Liver (tissue), 9 donors: ENCODE results near the gene DYNC2LI1. TPM values are rescaled to one million over a fixed set of nuclear protein-coding genes. Genes with fewer than 3 reads are reported as not detected.

ENCODE experiments used
- DNase-seq: peaks from one replicate; pipeline ENCODE4 v3.0.0-alpha.2; 2017; ENCODE audit warnings: low spot score
- H3K27ac ChIP-seq, 2 donors: one replicate each; pipeline ENCODE4 v1.7.0; 2013; ENCODE audit warnings: inconsistent platforms in 2 of 2, low read length in 2 of 2, control low read depth in 1 of 2, low read depth in 1 of 2, mild to moderate bottlenecking in 1 of 2
- H3K27me3 ChIP-seq, 4 donors: one replicate each; pipeline versions ENCODE4 v1.6.1 to v1.7.0; 2013; ENCODE audit warnings: low read length in 3 of 4, inconsistent platforms in 1 of 4, mild to moderate bottlenecking in 1 of 4, moderate library complexity in 1 of 4; ENCODE audit not compliant: control insufficient read depth in 4 of 4, insufficient read depth in 4 of 4
- H3K36me3 ChIP-seq, 4 donors: one replicate each; pipeline versions ENCODE4 v1.6.1 to v1.7.0; 2013; ENCODE audit warnings: low read length in 3 of 4, mild to moderate bottlenecking in 3 of 4, low read depth in 1 of 4, moderate library complexity in 1 of 4; ENCODE audit not compliant: control insufficient read depth in 4 of 4, insufficient read depth in 3 of 4
- H3K4me1 ChIP-seq, 4 donors: one replicate each; pipeline versions ENCODE4 v1.6.1 to v1.7.0; 2013; ENCODE audit warnings: low read length in 3 of 4, mild to moderate bottlenecking in 3 of 4, moderate library complexity in 1 of 4; ENCODE audit not compliant: control insufficient read depth in 4 of 4, insufficient read depth in 4 of 4
- H3K4me3 ChIP-seq, 3 donors: one replicate each; pipeline versions ENCODE4 v1.6.1 to v1.7.0; 2013; ENCODE audit warnings: low read length in 3 of 3, control low read depth in 1 of 3, low read depth in 1 of 3, mild to moderate bottlenecking in 1 of 3
- H3K9ac ChIP-seq, 2 donors: one replicate each; pipeline ENCODE4 v1.7.0; 2013; ENCODE audit warnings: low read length in 2 of 2, mild to moderate bottlenecking in 2 of 2, moderate library complexity in 2 of 2, control low read depth in 1 of 2, low read depth in 1 of 2
- H3K9me3 ChIP-seq, 4 donors: one replicate each; pipeline versions ENCODE4 v1.6.1 to v1.7.0; 2013; ENCODE audit warnings: low read length in 3 of 4; ENCODE audit not compliant: control insufficient read depth in 4 of 4
- EGR1 ChIP-seq, 2 donors: IDR thresholded peaks; 2 replicates each; pipeline ENCODE4 v1.6.1; 2016 to 2018; ENCODE audit warnings: antibody characterized with exemption in 2 of 2, low read depth in 2 of 2
- FOXA1 ChIP-seq: IDR thresholded peaks from 2 replicates; pipeline ENCODE4 v1.6.1; 2016; ENCODE audit warnings: antibody characterized with exemption
- FOXA2 ChIP-seq: IDR thresholded peaks from 2 replicates; pipeline ENCODE4 v1.6.1; 2016; ENCODE audit warnings: antibody characterized with exemption
- GABPA ChIP-seq, 2 donors: IDR thresholded peaks in 1 of 2; conservative IDR thresholded peaks in 1 of 2; 2 replicates each; pipeline ENCODE4 v1.6.1; 2016; ENCODE audit warnings: antibody characterized with exemption in 2 of 2, mild to moderate bottlenecking in 1 of 2, moderate library complexity in 1 of 2
- HNF4A ChIP-seq, 2 donors: conservative IDR thresholded peaks; 2 replicates each; pipeline ENCODE4 v1.6.1; 2016; ENCODE audit warnings: antibody characterized with exemption in 2 of 2, mild to moderate bottlenecking in 2 of 2
- HNF4G ChIP-seq: IDR thresholded peaks from 2 replicates; pipeline ENCODE4 v1.6.1; 2016; ENCODE audit warnings: antibody characterized with exemption
- JUND ChIP-seq, 2 donors: IDR thresholded peaks; 2 replicates each; pipeline ENCODE4 v1.6.1; 2016; ENCODE audit warnings: antibody characterized with exemption in 2 of 2
- RAD21 ChIP-seq, 2 donors: IDR thresholded peaks; 2 replicates each; pipeline ENCODE4 v1.6.1; 2016; ENCODE audit warnings: antibody characterized with exemption in 2 of 2, mild to moderate bottlenecking in 2 of 2
- RXRA ChIP-seq, 2 donors: IDR thresholded peaks; 2 replicates each; pipeline ENCODE4 v1.6.1; 2017 to 2018; ENCODE audit warnings: antibody characterized with exemption in 2 of 2, mild to moderate bottlenecking in 1 of 2
- SP1 ChIP-seq: IDR thresholded peaks from 2 replicates; pipeline ENCODE4 v1.6.1; 2018; ENCODE audit warnings: antibody characterized with exemption, mild to moderate bottlenecking
- TAF1 ChIP-seq: conservative IDR thresholded peaks from 2 replicates; pipeline ENCODE4 v1.6.1; 2016; ENCODE audit warnings: antibody characterized with exemption, mild to moderate bottlenecking
- YY1 ChIP-seq: IDR thresholded peaks from 2 replicates; pipeline ENCODE4 v1.6.1; 2016; ENCODE audit warnings: antibody characterized with exemption, mild to moderate bottlenecking
- WGBS: extraction: QIAGEN DNeasy Blood & Tissue Kit; methylation state at CpG from one replicate; pipeline ENCODE4 v1.1.7; 2013; 5-methylcytosine and 5-hydroxymethylcytosine counted together
- polyA plus RNA-seq, 2 donors: library from polyadenylated mRNA; stranded (reverse) in 1 of 2; unstranded in 1 of 2; fragments of 200-250 nt in 1 of 2; fragments of >200 nt in 1 of 2; fragmentation: Nextera tagmentation in 1 of 2; extraction: Ambion mirVana in 1 of 2; gene quantifications; one replicate each; pipeline versions ENCODE4 v1.2.1 to v1.2.3, GENCODE V29; 2013 to 2015
- total RNA-seq, 2 donors: library from RNA; depleted of rRNA; stranded (reverse); fragments of >200 nt; gene quantifications; one replicate each; pipeline ENCODE4 v1.2.3, GENCODE V29; 2014
- TF ChIP-seq, protein P1 (sequence below): IDR thresholded peaks from 2 replicates; pipeline ENCODE4 v1.6.1; 2016; ENCODE audit warnings: antibody characterized with exemption
- TF ChIP-seq, protein P2 (sequence below): IDR thresholded peaks from 2 replicates; pipeline ENCODE4 v1.6.1; 2016; ENCODE audit warnings: antibody characterized with exemption
- TF ChIP-seq, protein P3 (sequence below): IDR thresholded peaks from 2 replicates; pipeline ENCODE4 v1.6.1; 2016; ENCODE audit warnings: antibody characterized with exemption, mild to moderate bottlenecking
- TF ChIP-seq, protein P4 (sequence below): fragments of 150-350 bp; IDR thresholded peaks from 2 replicates; pipeline ENCODE4 v1.5.1; 2017; ENCODE audit warnings: improper control_type of control experiment, low read depth, low read length; ENCODE audit not compliant: missing input control
- TF ChIP-seq, protein P5 (sequence below): IDR thresholded peaks from 2 replicates; pipeline ENCODE4 v1.6.1; 2016; ENCODE audit warnings: antibody characterized with exemption
- donor health status: healthy.
- donor health status: healthy.
- donor health status: healthy.
- donor health status: healthy.
- donor health status: healthy.

The DYNC2LI1 gene
- total and polyA plus RNA-seq, 4 donors = 5.4 to 6.1 (median 5.7) TPM

DNA sequence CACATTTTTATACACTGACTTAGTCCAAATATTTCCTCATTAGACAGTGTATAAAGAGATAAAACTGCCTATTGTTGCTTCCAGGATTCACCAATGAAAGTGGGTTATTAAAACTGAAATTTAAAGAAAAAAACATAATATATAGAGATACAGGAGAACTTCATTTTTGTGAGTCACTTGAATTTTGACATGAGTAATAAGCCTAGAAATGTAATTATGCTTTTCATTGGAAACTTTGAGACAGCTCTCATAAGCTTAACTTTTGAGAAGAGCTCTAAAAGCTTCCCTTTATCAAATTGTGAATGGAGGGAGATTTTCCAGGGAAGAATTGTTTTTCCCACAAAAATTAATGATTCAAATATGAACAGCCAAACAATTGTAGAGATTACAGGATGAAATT lies 14.1 kb downstream of the DYNC2LI1 start:
- H3K9ac ChIP-seq = no peak overlapping the region
- no peak overlapping the region for H3K27ac ChIP-seq
- no peaks in the 10 kb centered on the region for H3K27me3 ChIP-seq
- DNase-seq = no peak
- TF ChIP-seq, protein P1, sequence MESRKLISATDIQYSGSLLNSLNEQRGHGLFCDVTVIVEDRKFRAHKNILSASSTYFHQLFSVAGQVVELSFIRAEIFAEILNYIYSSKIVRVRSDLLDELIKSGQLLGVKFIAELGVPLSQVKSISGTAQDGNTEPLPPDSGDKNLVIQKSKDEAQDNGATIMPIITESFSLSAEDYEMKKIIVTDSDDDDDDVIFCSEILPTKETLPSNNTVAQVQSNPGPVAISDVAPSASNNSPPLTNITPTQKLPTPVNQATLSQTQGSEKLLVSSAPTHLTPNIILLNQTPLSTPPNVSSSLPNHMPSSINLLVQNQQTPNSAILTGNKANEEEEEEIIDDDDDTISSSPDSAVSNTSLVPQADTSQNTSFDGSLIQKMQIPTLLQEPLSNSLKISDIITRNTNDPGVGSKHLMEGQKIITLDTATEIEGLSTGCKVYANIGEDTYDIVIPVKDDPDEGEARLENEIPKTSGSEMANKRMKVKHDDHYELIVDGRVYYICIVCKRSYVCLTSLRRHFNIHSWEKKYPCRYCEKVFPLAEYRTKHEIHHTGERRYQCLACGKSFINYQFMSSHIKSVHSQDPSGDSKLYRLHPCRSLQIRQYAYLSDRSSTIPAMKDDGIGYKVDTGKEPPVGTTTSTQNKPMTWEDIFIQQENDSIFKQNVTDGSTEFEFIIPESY = no peak
- TF ChIP-seq FOXA2 (no peak), RAD21 (IDR thresholded peaks at IDR 0.05) (no peak), SP1 (no peak), YY1 (no peak)
- TF ChIP-seq, protein P2, sequence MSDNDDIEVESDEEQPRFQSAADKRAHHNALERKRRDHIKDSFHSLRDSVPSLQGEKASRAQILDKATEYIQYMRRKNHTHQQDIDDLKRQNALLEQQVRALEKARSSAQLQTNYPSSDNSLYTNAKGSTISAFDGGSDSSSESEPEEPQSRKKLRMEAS = no peak
- no peaks in the 10 kb centered on the region for H3K4me1 ChIP-seq
- peaks cover 0 to 5% (median under 1%) of the 10 kb centered on the region in 4 donors for H3K36me3 ChIP-seq
- no peaks in the 10 kb centered on the region for H3K9me3 ChIP-seq
- no peak overlapping the region for H3K4me3 ChIP-seq

DNA sequence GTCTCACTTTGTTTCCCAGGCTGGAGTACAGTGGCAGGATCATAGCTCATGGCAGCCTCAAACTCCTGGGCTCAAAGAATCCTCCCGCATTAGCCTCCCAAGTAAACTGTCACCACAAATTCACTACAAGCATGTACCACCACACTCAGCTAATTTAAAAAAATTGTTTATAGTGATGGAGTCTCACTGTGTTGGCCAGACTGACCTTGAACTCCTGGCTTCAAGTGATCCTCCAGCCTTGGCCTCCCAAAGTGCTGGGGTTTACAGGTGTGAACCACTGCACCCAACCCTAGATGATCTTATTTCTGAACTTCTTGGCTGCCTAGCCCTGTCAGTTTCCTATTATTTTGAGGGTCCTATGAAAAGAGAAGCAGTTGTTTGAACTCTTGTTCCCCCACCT lies 14.8 kb downstream of the DYNC2LI1 start:
- WGBS = 98% methylated on average over 1 of the region's 1 CpG
- H3K27ac ChIP-seq = no peak overlapping the region
- H3K9me3 ChIP-seq = no peaks in the 10 kb centered on the region
- DNase-seq = no peak
- H3K4me1 ChIP-seq = no peaks in the 10 kb centered on the region
- H3K4me3 ChIP-seq = no peak overlapping the region
- H3K27me3 ChIP-seq = no peaks in the 10 kb centered on the region
- no peak overlapping the region for H3K9ac ChIP-seq
- TF ChIP-seq, protein P1 = no peak
- TF ChIP-seq TAF1 (no peak), HNF4A (conservative IDR thresholded peaks at IDR 0.05) (no peak)
- peaks cover 0 to 5% (median under 1%) of the 10 kb centered on the region in 4 donors for H3K36me3 ChIP-seq

DNA sequence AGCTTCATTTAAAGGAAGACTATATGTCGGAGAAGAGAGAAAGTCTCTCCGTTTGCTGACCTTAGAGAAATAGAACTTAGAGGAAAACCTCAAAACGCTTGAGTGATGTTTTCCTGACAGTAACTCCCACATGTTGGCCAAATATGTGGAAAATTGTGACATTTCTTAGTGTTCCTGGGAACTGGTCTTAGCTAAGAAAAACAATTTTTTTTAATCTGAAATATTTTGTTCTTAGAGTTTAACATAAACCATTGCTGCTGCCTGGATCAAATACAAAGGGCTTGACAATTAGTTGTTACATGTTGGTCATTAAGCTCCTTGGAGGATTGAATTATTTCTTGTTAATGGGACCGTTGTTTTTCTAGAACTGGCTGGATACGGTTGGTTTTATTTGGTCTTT lies 16.3 kb downstream of the DYNC2LI1 start:
- Histone ChIP-seq H3K27me3 (no peaks in the 10 kb centered on the region), H3K9ac (no peak overlapping the region), H3K27ac (no peak overlapping the region), H3K36me3 (peaks cover 0 to 5% (median 0%) of the 10 kb centered on the region in 4 donors), H3K4me1 (no peaks in the 10 kb centered on the region), H3K9me3 (no peaks in the 10 kb centered on the region), H3K4me3 (no peak overlapping the region)
- no peak for DNase-seq
- 91% methylated on average over 5 of the region's 5 CpGs for WGBS
- TF ChIP-seq HNF4G (no peak), JUND (IDR thresholded peaks at IDR 0.05) (no peak), RAD21 (IDR thresholded peaks at IDR 0.05) (no peak), FOXA2 (no peak), FOXA1 (no peak), SP1 (no peak), GABPA (IDR thresholded peaks at IDR 0.05 in 1 of 2, conservative IDR thresholded peaks at IDR 0.05 in 1 of 2) (no peak), EGR1 (IDR thresholded peaks at IDR 0.05; ENCODE audit: low read depth in 2 of 2) (no peak), RXRA (IDR thresholded peaks at IDR 0.05) (no peak)
- TF ChIP-seq, protein P3, sequence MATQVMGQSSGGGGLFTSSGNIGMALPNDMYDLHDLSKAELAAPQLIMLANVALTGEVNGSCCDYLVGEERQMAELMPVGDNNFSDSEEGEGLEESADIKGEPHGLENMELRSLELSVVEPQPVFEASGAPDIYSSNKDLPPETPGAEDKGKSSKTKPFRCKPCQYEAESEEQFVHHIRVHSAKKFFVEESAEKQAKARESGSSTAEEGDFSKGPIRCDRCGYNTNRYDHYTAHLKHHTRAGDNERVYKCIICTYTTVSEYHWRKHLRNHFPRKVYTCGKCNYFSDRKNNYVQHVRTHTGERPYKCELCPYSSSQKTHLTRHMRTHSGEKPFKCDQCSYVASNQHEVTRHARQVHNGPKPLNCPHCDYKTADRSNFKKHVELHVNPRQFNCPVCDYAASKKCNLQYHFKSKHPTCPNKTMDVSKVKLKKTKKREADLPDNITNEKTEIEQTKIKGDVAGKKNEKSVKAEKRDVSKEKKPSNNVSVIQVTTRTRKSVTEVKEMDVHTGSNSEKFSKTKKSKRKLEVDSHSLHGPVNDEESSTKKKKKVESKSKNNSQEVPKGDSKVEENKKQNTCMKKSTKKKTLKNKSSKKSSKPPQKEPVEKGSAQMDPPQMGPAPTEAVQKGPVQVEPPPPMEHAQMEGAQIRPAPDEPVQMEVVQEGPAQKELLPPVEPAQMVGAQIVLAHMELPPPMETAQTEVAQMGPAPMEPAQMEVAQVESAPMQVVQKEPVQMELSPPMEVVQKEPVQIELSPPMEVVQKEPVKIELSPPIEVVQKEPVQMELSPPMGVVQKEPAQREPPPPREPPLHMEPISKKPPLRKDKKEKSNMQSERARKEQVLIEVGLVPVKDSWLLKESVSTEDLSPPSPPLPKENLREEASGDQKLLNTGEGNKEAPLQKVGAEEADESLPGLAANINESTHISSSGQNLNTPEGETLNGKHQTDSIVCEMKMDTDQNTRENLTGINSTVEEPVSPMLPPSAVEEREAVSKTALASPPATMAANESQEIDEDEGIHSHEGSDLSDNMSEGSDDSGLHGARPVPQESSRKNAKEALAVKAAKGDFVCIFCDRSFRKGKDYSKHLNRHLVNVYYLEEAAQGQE = no peak
- TF ChIP-seq, protein P4, sequence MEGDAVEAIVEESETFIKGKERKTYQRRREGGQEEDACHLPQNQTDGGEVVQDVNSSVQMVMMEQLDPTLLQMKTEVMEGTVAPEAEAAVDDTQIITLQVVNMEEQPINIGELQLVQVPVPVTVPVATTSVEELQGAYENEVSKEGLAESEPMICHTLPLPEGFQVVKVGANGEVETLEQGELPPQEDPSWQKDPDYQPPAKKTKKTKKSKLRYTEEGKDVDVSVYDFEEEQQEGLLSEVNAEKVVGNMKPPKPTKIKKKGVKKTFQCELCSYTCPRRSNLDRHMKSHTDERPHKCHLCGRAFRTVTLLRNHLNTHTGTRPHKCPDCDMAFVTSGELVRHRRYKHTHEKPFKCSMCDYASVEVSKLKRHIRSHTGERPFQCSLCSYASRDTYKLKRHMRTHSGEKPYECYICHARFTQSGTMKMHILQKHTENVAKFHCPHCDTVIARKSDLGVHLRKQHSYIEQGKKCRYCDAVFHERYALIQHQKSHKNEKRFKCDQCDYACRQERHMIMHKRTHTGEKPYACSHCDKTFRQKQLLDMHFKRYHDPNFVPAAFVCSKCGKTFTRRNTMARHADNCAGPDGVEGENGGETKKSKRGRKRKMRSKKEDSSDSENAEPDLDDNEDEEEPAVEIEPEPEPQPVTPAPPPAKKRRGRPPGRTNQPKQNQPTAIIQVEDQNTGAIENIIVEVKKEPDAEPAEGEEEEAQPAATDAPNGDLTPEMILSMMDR = no peak
- TF ChIP-seq, protein P1 = no peak
- TF ChIP-seq, protein P5, sequence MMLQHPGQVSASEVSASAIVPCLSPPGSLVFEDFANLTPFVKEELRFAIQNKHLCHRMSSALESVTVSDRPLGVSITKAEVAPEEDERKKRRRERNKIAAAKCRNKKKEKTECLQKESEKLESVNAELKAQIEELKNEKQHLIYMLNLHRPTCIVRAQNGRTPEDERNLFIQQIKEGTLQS = no peak
